ENCODE measurements around the gene AKAP13.

Gene AKAP13

DNA sequence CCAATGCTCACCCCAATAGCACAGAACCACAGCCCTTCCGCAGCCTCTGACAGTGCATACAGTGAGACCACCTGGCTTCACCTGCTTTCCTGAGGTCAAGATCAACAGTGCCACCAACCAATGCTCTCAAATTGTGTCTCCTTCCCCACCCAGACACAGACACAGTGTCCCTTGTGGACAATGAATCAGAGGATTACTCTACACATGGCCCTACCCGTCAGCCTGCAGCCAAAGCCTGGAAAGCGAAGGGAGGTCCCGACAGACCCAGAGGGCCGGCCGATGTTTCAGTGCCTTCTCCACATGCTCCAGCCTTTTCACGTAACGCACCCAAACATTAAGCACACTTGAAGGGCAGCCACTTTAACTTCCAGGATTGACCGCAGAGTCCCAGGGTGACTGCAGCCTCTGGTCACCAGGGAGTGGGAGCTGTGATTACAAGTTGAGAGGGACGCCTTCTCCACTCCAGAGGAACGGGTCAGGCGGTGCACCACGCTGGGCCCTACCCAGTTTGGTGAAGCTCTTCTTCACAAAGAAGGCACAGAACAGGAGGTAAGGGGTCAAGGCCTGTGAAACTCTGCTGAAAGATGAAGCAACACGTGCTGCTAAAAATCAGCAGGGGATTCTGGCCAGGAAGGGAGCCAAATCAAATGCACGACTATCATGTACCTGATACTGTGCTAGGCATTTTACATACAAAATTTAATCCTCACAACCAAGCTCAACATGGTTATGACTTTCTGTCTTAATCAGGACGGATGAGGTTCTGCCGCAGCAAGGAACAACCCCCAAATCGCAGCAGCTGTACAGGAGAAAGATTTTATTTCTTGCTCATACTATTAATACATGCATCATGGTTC, 397.1 kb downstream of the AKAP13 start:
- no peak for FAIRE-seq
- DNase-seq (ENCODE audit: insufficient read length, low spot score), result no peak
- TF ChIP-seq POLR2AphosphoS5 (IDR thresholded peaks at IDR 0.05; ENCODE audit: low read depth, low read length) (no peak), POLR2A (IDR thresholded peaks at IDR 0.05; ENCODE audit: low read depth, low read length) (no peak), SPI1 (IDR thresholded peaks at IDR 0.05; ENCODE audit: low read depth, low read length) (no peak), PAX5 (IDR thresholded peaks at IDR 0.05; ENCODE audit: insufficient read depth, low read length, severe bottlenecking) (no peak), TAF1 (IDR thresholded peaks at IDR 0.05; ENCODE audit: low read depth, low read length) (no peak), POU2F2 (IDR thresholded peaks at IDR 0.05; ENCODE audit: low read depth, low read length) (no peak)

DNA sequence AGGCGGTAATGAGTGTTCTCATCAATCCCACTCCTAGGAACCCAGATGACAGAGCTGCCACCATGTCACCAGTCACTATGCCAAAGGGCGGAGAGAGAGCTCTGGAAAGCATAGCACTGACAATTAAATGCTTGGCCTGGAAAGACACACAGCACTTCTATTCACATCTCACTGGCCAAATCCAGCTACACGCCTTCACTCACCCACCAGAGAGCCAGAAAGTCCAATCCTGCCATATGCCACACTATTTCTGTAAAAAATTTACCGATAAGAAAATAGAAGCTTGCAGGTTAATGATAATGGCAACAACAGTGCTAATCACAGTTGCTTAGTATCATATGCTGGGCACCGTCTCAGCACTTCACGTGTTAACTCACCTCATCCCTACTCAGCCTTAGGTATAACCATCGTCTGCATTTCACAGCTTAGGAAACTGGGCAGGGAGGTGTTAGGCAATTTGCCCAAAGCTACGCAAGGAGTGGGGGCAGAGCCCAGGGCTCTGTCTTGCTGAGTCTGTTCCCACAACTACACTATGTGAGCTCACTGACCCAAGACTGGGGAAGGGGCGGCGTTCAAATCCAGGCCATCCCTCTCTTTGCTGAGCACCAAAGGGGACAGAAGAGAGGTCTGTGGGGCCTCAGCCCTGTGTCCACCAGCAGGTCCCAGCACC, 397.8 kb downstream of the AKAP13 start:
- no peak for DNase-seq (ENCODE audit: insufficient read length, low spot score)
- no peak for TF ChIP-seq POLR2AphosphoS5 (IDR thresholded peaks at IDR 0.05; ENCODE audit: low read depth, low read length)
- TF ChIP-seq SPI1 (IDR thresholded peaks at IDR 0.05; ENCODE audit: low read depth, low read length), result no peak
- no peak for TF ChIP-seq POU2F2 (IDR thresholded peaks at IDR 0.05; ENCODE audit: low read depth, low read length)
- no peak for TF ChIP-seq TAF1 (IDR thresholded peaks at IDR 0.05; ENCODE audit: low read depth, low read length)
- no peak for TF ChIP-seq POLR2A (IDR thresholded peaks at IDR 0.05; ENCODE audit: low read depth, low read length)
- TF ChIP-seq PAX5 (IDR thresholded peaks at IDR 0.05; ENCODE audit: insufficient read depth, low read length, severe bottlenecking), result no peak
- FAIRE-seq, result no peak

DNA sequence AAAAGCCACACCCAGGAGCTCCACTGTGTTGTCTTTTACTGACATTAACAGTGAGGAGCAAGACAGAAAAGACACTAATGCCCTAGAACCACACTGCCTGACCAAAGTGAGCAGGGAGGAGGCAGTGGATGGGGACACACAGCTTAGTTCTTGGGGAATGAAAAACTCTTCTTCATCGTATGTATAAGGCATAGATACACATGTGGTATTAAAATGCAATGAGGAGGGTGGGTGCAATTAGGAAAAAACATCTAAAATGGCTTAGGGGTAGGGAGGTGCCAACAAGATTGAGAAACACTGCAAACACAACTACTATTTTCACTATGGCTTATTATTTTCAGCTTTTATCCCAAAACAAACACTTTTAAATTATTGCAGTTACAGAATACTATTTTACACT, 398.8 kb downstream of the AKAP13 start:
- FAIRE-seq (no peak), DNase-seq (ENCODE audit: insufficient read length, low spot score) (no peak)
- no peak for TF ChIP-seq POLR2AphosphoS5 (IDR thresholded peaks at IDR 0.05; ENCODE audit: low read depth, low read length)
- no peak for TF ChIP-seq POLR2A (IDR thresholded peaks at IDR 0.05; ENCODE audit: low read depth, low read length)
- TF ChIP-seq TAF1 (IDR thresholded peaks at IDR 0.05; ENCODE audit: low read depth, low read length), result no peak
- TF ChIP-seq SPI1 (IDR thresholded peaks at IDR 0.05; ENCODE audit: low read depth, low read length), result no peak
- no peak for TF ChIP-seq POU2F2 (IDR thresholded peaks at IDR 0.05; ENCODE audit: low read depth, low read length)

DNA sequence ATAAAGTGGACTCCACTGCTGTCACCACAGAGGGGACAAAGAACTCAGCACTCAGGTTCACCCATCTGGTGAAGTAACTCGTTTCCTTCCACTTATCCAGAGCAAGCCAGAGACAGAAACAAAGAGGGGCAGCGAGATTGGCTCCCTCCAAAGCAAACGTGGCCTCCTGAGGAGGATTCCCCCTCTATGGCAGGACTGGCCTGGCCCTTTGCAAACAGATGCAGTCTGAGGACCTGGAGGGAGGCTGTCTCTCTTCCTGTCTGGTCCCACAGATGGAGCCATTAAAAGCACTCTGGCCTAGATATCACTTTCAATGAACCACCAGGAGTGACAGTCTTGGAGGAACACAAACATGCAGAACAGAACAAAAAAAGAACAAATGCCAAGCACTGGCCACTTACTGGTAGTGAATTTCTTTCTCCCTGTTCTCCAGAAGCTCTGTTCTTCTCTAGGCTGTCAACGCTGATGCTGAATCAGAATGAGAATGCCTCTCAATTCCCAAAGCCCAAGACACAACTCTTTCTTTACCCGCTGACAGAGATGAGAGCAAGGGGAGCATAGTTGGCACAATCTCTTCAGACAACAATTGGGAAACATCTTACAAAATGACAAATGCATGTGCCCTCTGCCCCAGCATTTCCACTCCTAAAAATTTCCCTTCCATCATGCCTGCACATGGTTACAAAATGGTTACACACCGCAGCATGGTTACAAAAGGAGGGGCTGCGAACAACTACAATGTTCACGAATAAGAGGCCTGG, 400.0 kb downstream of the AKAP13 start:
- TF ChIP-seq SPI1 (IDR thresholded peaks at IDR 0.05; ENCODE audit: low read depth, low read length) (no peak), TAF1 (IDR thresholded peaks at IDR 0.05; ENCODE audit: low read depth, low read length) (no peak), POLR2AphosphoS5 (IDR thresholded peaks at IDR 0.05; ENCODE audit: low read depth, low read length) (no peak), POU2F2 (IDR thresholded peaks at IDR 0.05; ENCODE audit: low read depth, low read length) (no peak), POLR2A (IDR thresholded peaks at IDR 0.05; ENCODE audit: low read depth, low read length) (no peak), PAX5 (IDR thresholded peaks at IDR 0.05; ENCODE audit: insufficient read depth, low read length, severe bottlenecking) (no peak)
- no peak for FAIRE-seq
- DNase-seq (ENCODE audit: insufficient read length, low spot score), result no peak

DNA sequence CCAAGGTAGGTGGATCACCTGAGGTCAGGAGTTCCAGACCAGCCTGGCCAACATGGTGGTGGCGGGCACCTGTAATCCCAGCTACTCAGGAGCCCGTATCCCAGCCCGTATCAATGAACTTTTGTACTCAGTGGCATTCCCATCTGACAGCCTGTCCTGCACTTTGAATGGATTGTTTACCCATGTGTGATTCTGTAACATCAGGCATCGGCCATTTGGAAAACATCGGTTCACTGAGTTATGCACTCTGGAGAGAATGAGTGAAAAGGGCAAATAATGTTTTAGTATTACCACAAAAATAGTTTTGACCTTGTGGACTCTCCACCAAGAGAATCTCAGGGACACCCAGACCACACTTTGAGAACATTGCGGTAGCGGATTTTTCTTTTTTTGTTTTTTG, 400.7 kb downstream of the AKAP13 start:
- no peak for DNase-seq (ENCODE audit: insufficient read length, low spot score)
- TF ChIP-seq SPI1 (IDR thresholded peaks at IDR 0.05; ENCODE audit: low read depth, low read length) (no peak), PAX5 (IDR thresholded peaks at IDR 0.05; ENCODE audit: insufficient read depth, low read length, severe bottlenecking) (no peak), TAF1 (IDR thresholded peaks at IDR 0.05; ENCODE audit: low read depth, low read length) (no peak), POLR2AphosphoS5 (IDR thresholded peaks at IDR 0.05; ENCODE audit: low read depth, low read length) (no peak), POU2F2 (IDR thresholded peaks at IDR 0.05; ENCODE audit: low read depth, low read length) (no peak), POLR2A (IDR thresholded peaks at IDR 0.05; ENCODE audit: low read depth, low read length) (no peak)
- no peak for FAIRE-seq

DNA sequence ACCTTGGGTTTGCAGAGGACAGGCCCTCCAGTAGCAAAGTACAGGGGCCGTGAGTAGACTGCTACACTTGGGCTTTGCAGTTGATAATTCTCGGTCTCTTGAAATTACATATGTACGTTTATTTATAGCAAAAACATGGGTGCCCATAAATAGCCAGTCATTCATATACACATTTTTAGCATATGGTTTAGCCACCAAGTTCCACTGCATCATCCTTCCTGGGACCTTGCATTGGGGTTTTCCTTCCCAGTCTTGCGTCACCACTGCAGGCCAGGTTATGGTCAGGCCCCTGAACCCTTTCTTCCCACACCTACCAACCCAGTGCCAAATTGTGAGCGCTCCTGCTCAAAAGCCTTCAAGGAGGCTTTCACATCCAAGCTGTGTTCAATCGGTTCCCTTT, 401.7 kb downstream of the AKAP13 start:
- FAIRE-seq (no peak), DNase-seq (ENCODE audit: insufficient read length, low spot score) (no peak)
- no peak for TF ChIP-seq POLR2A (IDR thresholded peaks at IDR 0.05; ENCODE audit: low read depth, low read length)
- no peak for TF ChIP-seq POU2F2 (IDR thresholded peaks at IDR 0.05; ENCODE audit: low read depth, low read length)
- TF ChIP-seq PAX5 (IDR thresholded peaks at IDR 0.05; ENCODE audit: insufficient read depth, low read length, severe bottlenecking), result no peak
- no peak for TF ChIP-seq SPI1 (IDR thresholded peaks at IDR 0.05; ENCODE audit: low read depth, low read length)

DNA sequence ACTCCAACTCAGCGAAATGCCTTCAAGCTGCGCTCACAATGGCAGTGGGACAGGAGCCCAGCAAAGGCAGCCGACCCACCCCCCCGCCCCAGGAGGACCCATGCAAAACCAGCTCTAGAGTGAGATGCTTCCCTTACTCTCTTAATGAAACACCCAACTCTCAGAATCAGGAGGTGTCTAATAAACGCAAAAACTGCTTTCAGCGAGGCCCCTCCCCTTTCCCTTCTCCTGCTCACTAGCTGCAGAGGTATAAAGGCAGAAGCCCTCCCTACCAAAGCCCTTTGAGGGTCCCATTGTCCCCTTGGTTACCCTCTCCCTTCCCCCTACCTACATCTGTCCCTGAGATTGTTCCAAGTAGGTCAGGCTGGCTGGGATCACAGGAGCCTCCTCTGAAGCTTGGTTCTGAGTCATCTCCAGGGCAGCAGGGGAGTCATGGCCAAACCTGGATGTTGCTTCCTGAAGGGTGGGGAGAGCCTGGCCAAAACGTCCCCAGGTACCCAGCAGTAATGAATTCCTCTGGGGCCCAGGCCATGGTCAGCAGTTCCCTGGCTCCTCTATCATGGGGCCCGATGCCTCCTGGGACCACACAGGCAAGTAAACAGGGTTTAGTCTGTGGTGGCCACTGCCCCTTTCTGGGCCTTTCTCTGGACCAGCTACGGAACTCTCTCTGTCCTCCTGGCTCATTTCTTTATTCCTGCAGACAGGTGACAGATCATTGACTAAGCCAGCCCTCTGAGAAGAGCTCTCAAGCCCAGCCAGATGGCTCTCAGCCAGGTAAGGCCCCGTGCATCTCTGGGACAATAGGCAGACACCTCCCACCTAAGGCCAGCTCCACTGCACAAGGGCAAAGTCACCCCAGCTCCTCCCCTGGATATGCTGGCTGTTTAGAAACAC, 405.7 kb downstream of the AKAP13 start:
- TF ChIP-seq POLR2AphosphoS5 (IDR thresholded peaks at IDR 0.05; ENCODE audit: low read depth, low read length), result no peak
- no peak for TF ChIP-seq POU2F2 (IDR thresholded peaks at IDR 0.05; ENCODE audit: low read depth, low read length)
- TF ChIP-seq SPI1 (IDR thresholded peaks at IDR 0.05; ENCODE audit: low read depth, low read length), result no peak
- TF ChIP-seq POLR2A (IDR thresholded peaks at IDR 0.05; ENCODE audit: low read depth, low read length), result no peak
- TF ChIP-seq TAF1 (IDR thresholded peaks at IDR 0.05; ENCODE audit: low read depth, low read length), result no peak
- no peak for DNase-seq (ENCODE audit: insufficient read length, low spot score)
- FAIRE-seq, result no peak

DNA sequence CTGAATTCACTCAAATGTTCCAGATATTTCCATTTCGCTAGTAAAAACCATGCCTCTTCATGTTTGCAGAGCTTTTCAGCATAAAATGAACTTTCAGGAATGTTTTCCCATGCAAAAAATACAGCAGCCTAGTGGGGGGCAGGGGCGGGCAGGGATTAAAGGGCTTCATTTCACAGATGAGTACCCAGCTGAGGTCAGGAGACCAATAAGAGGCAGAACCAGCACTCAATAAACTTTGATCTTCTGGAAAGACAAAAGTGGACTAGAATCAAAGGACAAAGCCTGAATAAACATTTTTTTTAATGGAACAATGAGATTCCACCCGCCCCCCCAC, 406.3 kb downstream of the AKAP13 start:
- TF ChIP-seq SPI1 (IDR thresholded peaks at IDR 0.05; ENCODE audit: low read depth, low read length), result no peak
- TF ChIP-seq TAF1 (IDR thresholded peaks at IDR 0.05; ENCODE audit: low read depth, low read length), result no peak
- TF ChIP-seq POLR2A (IDR thresholded peaks at IDR 0.05; ENCODE audit: low read depth, low read length), result no peak
- no peak for TF ChIP-seq PAX5 (IDR thresholded peaks at IDR 0.05; ENCODE audit: insufficient read depth, low read length, severe bottlenecking)
- TF ChIP-seq POU2F2 (IDR thresholded peaks at IDR 0.05; ENCODE audit: low read depth, low read length), result no peak
- no peak for TF ChIP-seq POLR2AphosphoS5 (IDR thresholded peaks at IDR 0.05; ENCODE audit: low read depth, low read length)
- FAIRE-seq, result no peak
- DNase-seq (ENCODE audit: insufficient read length, low spot score), result no peak

Measured in GM12891 (cell line).